ENCODE measurements around the gene PRELID1.
"Not testable (repeated sequence)": the region's sequence is repeated elsewhere in the genome, so short reads cannot be mapped to it uniquely, and the experiment has no call there.

Gene PRELID1

DNA sequence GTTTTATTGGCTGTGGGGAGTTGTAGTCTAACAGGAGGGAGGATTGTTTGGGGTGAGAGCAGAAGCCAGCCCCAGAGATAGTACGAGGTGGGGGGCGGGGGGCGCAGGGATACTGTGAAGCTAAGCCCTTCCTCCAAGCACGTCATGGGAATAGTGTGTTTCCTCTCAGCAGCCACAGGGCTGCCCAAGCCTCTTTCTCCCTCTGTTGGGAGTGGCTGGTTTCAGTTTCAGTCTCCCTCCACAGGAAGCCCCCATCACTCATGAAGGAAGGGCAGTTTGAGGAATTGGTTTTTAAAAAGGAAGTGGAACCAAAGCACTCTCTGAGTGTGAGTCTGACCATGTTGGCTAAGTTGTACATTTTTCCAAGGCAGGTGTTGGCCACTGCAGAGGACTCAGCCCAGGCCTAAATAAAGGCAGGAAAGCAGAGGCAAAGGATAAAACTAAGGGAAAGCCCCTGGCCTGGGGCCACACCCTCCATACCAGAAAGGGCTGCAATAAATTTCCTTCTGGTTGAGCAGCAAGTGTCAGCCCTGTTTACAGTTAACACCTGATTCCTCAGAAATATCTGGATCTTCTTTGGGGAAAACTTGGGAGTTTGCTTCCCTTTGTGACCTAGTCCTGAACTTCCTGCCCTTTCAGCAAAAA, 3.2 kb upstream of the PRELID1 start:
- DNase-seq (ENCODE audit: low spot score), result peak; percentile 73

DNA sequence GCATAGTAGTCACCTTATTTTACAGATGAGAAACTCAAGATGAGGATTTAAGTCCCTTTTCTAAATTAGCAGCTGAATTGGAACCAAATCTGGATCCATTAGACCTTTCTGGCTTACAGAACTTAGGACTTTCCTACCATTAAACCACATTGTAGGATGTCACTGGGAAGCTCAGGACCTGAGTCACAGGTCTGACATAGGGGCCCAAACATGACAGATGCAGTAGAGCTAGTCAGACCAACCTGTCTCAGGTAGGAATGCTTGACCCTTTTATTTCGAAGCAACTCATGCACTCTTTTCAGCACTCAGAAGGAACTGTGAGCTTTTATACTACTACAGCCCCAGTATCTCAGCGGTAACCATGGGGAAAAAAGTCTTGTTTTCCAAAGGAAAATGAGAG, 2.6 kb upstream of the PRELID1 start:
- DNase-seq (ENCODE audit: low spot score), result no peak

DNA sequence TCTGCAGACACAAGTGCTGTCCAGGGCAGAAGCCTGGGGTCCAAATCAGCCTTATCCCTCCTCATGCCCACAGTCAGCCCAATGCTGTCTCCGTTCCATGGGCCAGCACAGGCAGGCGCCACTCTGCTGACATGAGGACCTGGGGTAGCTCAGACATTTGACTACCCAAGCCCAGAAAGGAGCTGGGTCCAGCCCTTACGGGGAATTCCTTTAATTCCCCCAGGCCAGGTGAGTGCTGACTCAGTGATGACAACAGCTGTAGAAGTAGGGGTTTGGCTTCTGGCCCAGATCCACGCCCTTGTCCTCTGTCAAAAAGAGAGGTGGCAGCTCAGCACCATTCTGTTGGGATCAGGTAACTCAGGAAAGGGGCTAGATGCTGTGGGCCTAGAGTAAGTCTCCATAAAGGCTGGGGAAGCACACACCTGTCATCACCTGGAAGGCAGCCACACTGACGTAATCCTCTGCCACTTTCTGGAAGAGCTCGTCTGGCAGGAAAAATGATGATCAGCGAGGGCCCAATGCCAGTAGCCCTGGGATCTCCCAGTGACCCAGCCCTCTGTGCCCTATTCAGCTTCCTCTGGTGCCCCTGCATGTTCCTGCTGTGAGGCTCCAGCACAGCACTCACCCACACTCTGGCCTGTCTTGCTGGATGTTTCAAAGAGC, 2.0 kb upstream of the PRELID1 start:
- DNase-seq (ENCODE audit: low spot score), result no peak

DNA sequence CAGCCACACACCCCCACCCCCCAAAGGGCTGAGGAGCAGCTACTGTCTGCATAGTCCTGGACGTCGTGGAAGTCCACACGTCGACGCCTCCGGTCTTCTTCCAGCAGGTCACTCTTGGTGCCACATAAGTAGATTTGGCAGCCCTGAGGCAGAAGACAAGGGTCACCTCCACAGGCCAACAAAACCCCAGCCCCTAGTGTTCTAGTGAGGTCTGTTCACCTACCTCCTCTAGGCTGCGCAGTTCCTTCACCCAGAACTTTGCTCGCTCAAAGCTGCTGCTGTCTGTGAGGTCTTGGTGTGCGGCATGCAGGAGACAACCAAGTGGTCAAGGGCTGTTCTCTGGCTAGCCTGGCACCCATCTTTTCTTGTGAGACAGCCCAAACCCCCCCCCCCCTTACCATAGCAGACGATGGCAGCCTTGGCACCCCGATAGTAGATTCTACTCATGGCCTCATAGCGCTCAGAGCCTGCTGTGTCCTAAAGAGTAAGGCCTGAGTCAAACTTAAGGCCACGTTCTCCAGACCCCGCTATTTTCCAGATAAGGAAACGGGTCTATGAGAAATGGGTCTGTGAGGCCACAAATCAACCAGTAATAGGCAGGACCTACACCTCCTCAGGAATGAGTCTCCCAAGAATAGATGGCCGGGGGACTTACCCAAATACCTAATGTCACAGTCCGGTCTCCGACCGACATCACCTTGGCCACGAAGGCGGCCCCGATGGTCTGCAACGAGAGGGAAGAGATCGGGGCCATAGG, 1.1 kb upstream of the PRELID1 start:
- no peak for DNase-seq (ENCODE audit: low spot score)

DNA sequence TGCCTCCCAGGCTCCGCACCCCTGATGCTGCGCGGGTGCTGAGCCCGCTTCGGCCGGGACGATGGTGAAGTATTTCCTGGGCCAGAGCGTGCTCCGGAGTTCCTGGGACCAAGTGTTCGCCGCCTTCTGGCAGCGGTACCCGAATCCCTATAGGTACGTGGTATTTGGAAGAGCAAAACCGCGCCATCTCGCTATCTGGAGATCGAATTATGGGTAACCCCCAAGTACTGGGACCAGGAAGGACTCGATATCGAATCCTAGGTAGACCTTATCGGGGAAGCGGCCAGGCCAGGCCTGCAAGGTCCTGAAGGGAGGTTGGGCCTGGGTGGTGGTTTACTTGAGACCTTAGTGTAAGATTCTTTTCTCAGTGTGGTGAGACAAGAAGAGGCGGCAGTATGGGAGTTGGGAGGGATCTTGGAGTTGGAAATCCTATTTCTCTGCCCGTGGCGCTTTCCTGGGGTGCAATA, 359 bp downstream of the PRELID1 start:
- no peak for DNase-seq (ENCODE audit: low spot score)

DNA sequence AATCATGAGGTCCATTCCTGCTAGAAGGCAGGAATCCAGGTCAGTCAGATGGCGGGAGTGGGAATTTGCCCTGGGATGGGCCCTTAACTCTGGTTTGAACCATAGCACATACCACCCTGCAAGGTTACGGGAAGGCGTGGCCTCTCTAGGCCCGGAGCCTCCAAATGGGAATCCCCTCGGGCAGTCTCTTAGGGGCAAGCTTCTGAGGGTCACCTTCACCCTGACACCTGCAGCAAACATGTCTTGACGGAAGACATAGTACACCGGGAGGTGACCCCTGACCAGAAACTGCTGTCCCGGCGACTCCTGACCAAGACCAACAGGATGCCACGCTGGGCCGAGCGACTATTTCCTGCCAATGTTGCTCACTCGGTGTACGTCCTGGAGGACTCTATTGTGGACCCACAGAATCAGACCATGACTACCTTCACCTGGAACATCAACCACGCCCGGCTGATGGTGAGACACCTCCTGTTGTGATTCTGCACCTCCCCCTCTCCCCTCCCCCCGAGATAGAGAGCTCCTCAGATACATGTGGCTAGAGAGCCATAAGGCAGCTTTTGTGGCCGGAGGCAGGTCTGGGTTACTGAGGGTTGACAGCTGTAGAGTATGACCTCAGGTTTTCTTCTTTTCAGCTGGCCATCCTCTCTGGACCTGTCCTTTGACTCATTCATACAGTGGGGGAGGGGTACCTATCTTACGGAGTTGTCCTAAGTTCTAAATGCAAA, 957 bp downstream of the PRELID1 start:
- no peak for DNase-seq (ENCODE audit: low spot score)

DNA sequence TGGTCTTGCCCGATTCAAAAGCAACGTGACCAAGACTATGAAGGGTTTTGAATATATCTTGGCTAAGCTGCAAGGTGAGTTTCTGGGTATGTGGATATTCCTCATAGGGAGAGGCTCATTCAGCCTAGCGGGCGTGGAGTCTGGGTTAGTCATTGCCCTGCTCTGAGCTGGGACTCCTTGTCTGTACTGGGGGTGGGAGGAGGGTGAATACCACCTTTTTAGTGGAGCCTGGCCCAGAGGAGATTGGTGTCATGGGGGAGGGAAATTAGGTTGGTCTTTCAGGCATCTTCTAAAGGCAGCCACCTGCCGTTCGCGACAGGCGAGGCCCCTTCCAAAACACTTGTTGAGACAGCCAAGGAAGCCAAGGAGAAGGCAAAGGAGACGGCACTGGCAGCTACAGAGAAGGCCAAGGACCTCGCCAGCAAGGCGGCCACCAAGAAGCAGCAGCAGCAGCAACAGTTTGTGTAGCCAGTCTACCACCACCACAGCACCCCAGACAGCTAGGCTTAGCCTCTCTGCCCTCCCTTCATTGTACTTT, 2.6 kb downstream of the PRELID1 start:
- not testable (repeated sequence) for DNase-seq (ENCODE audit: low spot score)

DNA sequence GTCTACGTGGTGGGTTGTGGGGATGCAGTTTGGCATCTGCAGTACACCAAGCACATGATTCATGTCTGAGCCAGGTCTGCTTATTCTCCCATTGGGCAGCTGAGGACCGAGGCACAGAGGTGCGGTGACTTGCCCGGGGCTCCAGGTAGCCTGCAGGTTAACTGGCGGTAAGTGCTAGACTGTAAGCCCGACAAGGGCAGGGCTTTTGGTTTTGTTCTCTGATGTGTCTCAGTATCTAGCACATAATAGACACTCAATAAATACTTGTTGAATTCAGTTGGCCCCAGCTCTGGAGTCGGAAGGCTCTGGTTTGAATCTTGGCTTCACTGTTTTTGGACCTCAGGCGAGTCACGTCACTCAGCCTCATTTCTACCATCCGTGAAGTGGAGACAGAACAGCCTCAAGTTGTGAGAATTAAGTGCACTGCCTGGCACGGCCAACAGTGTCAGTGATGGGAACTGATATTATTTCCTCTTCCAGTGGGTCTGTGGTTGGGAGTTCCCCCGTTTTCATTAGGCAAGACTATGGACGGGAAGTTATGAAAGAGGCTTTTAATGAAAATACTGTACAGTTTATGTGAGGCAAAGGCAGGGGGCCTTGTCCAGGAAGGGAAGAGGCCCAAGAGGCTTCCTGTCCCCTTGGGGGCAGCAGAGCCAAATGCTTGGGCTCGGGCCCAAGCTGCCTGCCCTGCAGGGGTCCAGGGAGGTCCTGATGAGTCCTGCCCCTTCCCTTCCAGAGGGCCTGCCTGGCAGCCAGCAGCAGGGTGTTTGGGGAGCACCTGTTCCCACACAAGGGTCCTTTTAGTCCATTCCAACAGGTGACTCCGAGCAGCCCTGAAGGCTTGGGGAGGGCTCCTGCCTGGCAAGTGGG, 3.3 kb downstream of the PRELID1 start:
- peak; percentile 26 for DNase-seq (ENCODE audit: low spot score)

DNA sequence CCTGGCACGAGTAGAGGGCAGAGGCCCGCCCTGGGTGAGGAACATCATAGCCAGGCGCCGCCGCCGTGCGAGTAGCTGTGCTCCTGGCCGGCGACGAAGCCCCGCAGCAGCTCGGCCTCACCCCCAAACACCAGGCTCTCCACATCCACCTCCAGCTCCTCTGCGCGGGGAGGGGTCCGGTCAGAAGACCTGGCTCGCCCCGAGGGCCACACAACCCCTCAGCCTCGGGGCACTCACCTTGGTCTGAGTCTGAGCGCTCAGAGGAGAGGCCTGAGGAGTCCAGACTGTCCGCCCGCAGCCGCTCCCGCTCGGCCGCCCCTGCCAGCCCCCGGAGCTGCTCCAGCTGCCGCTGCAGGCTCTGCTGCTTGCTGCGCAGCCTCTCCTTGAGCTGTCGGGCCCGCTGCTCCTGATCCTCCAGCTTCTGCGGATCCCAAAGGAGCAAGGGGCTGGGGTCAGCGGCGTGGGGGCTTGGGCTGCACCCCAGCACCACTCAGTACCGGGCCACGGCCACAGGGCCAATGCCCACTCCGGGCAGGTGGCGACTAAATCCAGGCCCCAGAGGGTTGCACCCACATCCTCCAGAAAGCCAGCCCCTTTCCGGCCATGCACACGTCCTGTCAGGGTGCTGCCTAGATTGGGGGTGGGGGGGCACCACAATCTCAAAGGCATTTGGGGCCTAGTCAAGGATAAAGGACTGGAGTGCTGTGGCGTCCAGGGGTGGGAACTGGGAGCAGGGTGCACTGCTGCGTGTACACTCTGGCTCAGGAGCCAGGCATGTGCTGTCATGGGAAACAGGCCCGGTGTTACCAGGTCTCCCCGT, 4.2 kb downstream of the PRELID1 start:
- DNase-seq (ENCODE audit: low spot score), result no peak

DNA sequence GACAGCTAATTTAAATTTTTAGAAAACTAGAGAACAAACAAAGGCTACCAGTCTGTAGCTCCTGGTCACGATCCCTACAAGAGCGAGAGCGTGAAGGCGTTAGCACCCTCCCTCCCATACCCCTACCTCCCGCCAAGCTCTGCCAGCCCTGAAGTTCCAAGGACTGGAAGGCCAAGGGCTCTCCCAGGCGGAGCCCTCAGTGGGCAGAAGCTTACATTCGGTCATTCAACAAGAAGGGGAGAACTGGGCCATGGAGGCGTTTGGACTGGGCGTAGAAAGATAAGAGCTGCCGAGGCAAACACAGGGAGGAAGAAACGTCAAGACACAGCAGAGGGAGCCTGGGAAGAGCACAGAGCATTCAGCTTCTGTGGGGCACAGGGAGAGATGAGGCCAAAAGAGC, 5.1 kb downstream of the PRELID1 start:
- no peak for DNase-seq (ENCODE audit: low spot score)

DNA sequence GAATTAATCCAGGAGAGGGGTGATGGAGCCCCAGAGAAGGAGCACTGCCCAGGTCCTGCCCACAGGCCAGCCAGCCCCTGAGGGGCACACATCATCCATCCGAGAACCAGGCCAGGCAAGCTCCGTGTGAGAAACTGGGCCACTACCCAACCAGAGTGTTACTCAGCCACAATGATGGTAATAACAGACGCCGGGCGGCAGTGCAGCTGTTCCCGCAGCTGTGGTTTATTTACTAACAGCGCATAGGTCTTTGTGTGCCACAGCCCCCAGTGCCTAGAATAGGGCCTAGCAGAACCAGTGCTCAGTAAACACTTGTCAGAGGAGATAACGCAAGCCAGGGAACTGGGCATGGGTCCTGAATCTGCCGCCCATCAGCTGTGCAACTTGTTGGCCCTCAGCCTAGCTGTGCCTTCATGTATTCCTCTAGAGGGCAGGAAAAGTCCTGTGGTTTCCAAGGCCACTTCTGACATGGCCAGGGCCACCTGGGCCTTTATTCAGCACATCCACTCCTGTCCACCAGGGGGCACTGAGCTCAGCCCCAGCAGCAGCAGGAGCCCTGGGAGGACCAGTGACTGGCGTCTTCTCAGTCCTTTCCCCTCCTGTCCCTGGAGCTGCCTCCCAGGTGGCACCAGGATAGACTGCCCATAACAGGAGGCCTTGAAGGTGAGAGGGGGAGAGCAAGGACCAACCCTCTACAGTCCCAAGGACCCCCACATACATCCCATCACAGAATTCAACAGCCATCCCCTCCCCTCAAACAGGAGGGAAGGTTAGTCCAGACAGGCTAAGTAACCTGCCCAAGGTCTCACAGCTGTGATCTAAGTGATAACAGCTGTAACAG, 6.0 kb downstream of the PRELID1 start:
- no peak for DNase-seq (ENCODE audit: low spot score)

DNA sequence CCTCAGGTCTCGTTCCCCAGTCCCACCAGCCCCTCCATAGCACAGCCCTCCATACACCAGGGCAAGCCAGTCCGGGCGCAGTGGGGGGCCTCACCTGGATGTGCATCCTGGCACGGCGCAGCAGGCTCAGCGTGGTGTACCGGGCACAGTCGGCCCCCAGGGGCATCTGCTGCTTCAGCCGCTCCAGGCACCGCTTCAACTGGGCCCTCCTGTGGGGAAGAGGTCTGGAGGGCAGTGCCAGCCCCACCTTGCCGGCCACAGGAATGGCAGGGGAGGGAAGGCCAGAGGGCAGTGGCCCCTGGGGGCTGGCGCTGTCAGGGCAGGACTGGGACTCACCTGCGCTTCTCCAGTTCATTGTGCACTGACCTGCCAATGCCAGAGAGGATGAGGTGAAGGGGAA, 6.7 kb downstream of the PRELID1 start:
- no peak for DNase-seq (ENCODE audit: low spot score)

DNA sequence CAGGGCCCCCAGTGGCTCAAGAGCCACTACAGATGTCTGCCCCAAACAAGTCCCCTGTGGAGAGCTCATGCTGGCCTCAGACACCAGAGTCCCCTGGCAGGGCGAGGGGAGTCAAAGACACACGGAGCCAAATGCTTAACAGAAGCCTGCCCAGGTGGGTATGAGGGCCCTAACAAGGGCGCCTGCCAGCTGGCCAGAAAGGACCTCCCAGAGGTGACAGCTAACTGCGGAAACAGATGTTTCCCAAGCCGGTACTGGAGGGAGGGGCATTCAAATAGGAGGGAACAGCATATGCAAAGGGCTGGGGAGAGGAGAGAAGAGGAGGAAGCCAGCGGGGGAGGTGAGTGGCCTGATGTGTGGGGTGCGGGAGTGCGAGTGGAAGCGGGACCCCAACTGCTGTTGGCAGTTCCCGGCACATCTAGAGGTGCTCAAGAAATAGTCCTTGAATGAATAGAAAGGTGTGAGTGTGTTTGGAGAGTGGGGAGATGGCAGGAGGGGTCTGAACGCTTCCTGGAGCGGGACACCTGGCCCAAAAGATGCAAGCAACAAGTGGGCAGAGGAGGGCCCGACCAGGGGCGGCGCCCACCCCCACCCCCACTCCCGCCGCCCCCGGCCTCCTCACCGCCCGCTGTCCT, 7.3 kb downstream of the PRELID1 start:
- no peak for DNase-seq (ENCODE audit: low spot score)

DNA sequence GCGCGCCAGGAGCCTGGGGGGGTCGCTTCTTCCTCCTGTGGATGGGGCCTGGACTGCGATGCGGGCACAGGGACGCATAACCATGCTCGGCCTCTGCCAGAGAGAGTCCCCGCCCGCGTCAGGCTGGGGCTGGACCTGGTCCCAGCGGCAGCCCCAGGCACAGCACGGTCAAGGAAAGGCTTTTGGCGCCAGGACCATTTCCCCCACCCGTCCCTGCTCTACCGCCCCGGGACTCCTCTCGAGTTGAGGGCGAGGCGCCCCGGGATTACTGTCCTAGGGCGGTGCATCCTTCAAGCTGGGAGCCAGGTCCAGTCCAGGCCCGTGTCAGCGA, 7.8 kb downstream of the PRELID1 start:
- DNase-seq (ENCODE audit: low spot score), result no peak

DNA sequence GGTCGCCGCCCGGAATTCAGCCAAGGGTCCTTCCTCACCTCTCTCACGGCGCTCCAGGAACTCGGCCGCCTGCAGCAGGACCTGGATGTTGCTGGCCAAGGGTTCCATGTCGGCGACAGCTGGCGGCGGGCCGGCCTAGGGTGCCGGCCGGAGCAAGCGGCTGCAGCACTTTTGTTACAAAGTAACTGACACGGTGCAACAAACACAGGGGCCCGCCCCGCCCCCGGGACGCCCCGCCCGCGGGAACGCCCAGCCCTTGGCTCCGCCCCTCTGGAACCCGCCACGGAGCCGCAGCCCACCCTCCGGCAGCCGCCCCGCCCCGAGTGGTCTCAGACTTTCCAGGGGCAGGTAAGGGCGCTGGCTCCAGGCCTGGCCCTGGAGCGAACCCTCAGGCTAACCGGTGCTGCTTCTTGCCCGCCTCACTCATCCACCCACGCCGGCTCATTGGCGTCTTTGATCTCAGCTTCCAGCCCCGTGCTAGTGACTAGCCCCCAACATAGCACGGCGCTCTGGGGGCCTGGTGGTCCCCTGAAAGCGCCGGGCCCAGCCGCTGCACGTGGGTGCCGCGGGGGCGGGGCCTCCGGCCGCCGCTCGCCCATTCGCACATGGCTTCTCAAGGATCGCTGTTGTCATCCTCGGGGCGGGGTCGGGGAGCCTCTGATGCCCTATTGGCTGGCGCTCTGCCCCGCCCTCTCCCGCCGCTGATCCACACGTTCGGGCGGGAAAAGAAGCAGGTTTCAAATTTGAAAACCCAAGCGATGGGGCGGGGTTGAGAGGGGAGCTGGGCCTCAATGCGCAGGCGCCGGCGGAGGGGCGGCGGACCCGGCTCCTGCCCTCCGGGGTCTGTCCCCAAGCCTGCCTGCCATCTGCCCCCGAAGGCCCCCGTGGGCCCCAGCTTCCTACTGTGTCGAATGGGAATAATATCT, 8.4 kb downstream of the PRELID1 start, which contains the start of gene MXD3:
Gene MXD3, minus strand, starts transcription at position 176 of the 926 bp plus-strand sequence. Its CDS starts 68 bp downstream, at position 108.
- peak; percentile 90 for DNase-seq (ENCODE audit: low spot score)

DNA sequence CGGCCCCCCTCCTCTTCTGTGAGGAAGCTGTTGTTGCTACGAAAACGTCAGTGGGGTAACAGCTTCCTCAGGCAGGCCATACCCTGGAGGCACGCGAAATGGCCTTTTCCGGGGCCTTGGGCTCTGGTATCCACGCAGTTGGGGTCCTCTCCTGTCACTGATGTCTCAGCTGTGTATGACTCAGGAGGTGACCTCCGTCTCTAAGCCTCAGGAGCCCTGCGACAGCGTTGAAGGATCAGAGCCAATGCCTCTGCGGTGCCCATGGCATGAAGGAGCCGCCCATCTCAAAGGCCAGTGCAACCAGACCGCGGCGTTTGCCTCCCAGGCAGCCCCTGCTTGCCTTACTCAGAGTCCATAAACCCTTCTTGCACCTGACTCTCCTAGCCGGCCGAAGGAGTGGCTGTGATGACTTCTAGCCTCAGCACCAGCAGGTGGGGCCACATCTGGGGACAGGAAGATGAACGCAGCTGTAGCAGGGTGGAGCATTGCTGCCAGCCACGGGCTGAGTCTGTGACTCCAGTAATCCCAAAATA, 9.1 kb downstream of the PRELID1 start:
- DNase-seq (ENCODE audit: low spot score), result no peak

DNA sequence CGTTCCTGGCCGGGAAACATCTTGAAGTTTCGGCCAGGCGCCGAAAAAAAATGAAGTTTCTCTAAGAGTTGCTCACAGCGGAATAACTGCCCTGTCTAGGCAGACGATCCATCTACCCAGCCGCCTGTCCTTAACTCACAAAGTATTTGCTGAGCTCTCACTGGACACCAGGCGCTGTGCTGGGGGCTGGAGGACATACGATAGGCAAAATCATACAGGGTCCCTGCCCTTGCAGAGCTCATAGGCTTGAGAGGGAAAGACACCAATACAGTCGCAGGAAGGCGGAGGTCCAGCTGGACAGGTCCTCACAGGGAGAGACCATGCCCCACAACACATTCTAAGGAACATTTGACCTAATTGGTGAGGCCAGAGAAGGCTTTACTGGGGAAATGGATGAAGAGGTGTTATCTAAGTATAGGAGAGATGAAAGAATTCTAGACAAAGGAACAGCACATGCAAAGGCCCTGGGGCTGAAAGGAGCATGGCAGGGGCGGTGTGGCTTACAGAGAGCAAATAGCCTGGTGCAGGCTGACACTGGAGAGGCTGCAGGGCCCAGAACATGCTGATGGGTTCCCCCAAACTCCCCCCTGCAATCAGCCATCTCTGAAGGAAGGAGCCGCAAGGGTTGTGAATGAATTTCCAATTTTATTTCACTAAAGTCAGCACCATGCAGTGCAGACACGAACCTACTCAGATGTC, 10.1 kb downstream of the PRELID1 start:
- DNase-seq (ENCODE audit: low spot score), result no peak
